BLaER1 treated with 17β-estradiol and CSF1 and Interleukin-3, amounts not matched to agents 10 nM and 100 nM (cell line): ENCODE measurements around the gene TNFRSF25.

Experiments used
- H3K27ac ChIP-seq, 11 experiments: shearing (Covaris generic); formaldehyde crosslinking; 2 replicates each; pipeline ENCODE4 v1.8.1; 2022
- H3K27me3 ChIP-seq, 11 experiments: shearing (Covaris generic); formaldehyde crosslinking; 2 replicates each; pipeline ENCODE4 v1.8.1; 2022
- H3K36me3 ChIP-seq, 11 experiments: shearing (Covaris generic); formaldehyde crosslinking; 2 replicates each; pipeline ENCODE4 v1.8.1; 2022
- H3K4me1 ChIP-seq, 10 experiments: shearing (Covaris generic); formaldehyde crosslinking; 2 replicates each; pipeline ENCODE4 v1.8.1; 2022
- H3K4me2 ChIP-seq, 11 experiments: shearing (Covaris generic); formaldehyde crosslinking; 2 replicates each; pipeline ENCODE4 v1.8.1; 2022
- H3K4me3 ChIP-seq, 10 experiments: shearing (Covaris generic); formaldehyde crosslinking; 2 replicates each; pipeline ENCODE4 v1.8.1; 2022
- H3K9ac ChIP-seq, 11 experiments: shearing (Covaris generic); formaldehyde crosslinking; 2 replicates each; pipeline ENCODE4 v1.8.1; 2022
- H3K9me3 ChIP-seq, 11 experiments: shearing (Covaris generic); formaldehyde crosslinking; replicated peaks in 1 of 11; 2 replicates each; pipeline ENCODE4 v1.8.1; 2022
- H4K20me1 ChIP-seq, 11 experiments: shearing (Covaris generic); formaldehyde crosslinking; 2 replicates each; pipeline ENCODE4 v1.8.1; 2022
- Cebpa-rat ChIP-seq, 11 experiments: shearing (Covaris generic); IDR thresholded peaks; 2 replicates each; pipeline ENCODE4 v1.8.1; 2022

Gene TNFRSF25

DNA sequence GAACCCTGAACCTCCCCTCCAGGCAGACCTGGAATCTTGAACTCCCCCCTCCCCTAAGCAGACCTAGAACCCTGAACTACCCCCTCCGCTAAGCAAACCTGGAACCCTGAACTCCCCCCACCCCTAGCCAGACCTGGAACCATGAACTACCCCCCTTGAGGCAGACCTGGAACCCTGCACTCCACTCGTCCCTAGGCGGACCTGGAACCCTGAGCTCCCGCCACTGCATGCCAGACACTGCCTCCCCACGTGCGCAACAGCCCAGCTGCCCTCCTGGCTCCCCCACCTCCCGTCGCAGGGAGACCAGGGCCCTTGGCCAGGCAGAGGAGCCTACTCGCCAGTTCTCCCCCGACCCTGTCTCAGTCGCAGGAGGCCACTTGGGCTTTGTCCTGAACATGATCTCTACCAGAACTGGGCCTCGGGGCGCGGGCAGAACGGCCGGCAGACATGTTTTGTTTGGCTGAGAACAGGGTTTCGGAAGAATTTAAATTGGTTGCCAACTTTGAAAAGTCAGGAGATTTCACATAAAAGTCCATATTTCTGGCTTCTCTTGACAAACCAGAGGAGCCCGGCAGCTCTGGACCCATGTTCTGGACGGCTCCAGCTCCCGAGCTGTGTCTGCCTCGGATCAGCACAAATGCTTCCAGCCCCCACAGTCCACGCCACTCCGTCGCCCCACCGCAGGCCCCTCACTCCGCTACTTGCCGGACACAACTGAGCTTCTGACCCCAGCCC is 34.7 kb upstream of the TNFRSF25 start:
- no peaks in the 10 kb centered on the region for H3K36me3 ChIP-seq
- H3K4me3 ChIP-seq = no peak overlapping the region
- H4K20me1 ChIP-seq = peaks cover 0 to 85% (median 12%) of the 10 kb centered on the region in 11 experiments; a peak in 13 of 22 replicates
- no peaks in the 10 kb centered on the region for H3K9me3 ChIP-seq
- peaks cover 56 to 98% (median 86%) of the 10 kb centered on the region in 10 experiments for H3K4me1 ChIP-seq
- H3K27ac ChIP-seq = no peak overlapping the region
- peaks cover 0 to 85% (median 10%) of the 10 kb centered on the region in 11 experiments; a peak in 17 of 22 replicates for H3K27me3 ChIP-seq
- peak overlapping the region in 9 of 11 experiments; percentile 81 to 98 (median 95); a peak in 14 of 22 replicates for H3K4me2 ChIP-seq
- TF ChIP-seq Cebpa-rat (IDR thresholded peaks at IDR 0.05) = no peak
- H3K9ac ChIP-seq = no peak overlapping the region

DNA sequence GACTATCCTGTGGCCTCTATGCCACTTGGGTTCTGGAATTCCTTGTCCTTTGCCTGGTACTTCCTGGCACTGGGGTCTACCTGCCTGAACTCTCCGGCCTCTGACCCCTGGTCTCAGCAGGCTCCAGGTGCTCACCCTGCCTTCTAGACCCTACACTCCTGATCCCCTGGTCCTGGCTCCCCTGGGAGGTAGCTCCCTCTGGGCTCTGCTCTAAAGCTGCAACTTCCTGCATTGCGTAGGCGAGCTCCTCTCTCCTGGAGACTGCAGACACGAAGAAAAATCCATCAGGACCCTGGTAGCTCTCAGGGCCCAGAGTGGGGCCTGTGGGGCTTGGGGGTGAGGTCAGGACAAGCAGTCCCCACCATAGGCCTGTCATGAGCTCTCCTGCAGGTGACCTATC is 33.3 kb upstream of the TNFRSF25 start:
- Histone ChIP-seq H3K4me1 (peaks cover 55 to 88% (median 79%) of the 10 kb centered on the region in 10 experiments), H3K4me3 (no peak overlapping the region), H3K27ac (peak overlapping the region in 1 of 11 experiments; percentile 22; a peak in 2 of 22 replicates), H4K20me1 (peaks cover 0 to 81% (median 12%) of the 10 kb centered on the region in 11 experiments; a peak in 13 of 22 replicates), H3K36me3 (no peaks in the 10 kb centered on the region), H3K9ac (peak overlapping the region in 4 of 11 experiments; percentile 9 to 52 (median 37); a peak in 4 of 22 replicates), H3K4me2 (peak overlapping the region; percentile 50 to 98 (median 96)), H3K27me3 (peaks cover 0 to 75% (median 10%) of the 10 kb centered on the region in 11 experiments; a peak in 17 of 22 replicates), H3K9me3 (no peaks in the 10 kb centered on the region)
- TF ChIP-seq Cebpa-rat (IDR thresholded peaks at IDR 0.05) = no peak

DNA sequence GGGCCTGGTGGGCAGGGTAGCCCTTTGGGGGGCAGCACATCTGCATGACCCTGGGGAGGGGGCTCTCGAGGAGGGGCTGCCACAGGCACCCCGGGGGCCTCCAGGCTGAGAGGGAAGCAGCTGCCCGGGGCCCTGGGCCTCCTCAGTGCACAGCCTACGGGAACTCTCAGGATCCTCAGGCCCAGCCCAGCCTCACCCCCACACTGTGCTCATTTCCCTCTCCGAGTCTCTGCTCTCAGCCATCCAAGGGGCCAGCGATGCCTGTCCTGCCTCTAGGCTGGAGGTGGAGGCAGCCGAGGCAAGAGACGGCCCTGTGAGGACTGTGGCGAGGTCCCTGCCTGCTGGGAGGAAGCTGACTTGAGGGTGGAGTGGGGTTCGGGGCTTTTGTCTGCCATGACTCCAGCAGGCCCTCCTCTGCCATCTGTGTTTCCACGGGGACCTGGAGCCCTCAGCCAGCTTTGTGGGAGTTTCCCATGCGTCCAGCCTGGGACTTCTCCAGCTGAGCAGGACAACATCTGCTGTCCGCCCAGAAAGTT is 32.7 kb upstream of the TNFRSF25 start:
- Histone ChIP-seq H3K27me3 (peaks cover 0 to 69% (median 10%) of the 10 kb centered on the region in 11 experiments; a peak in 17 of 22 replicates), H3K36me3 (no peaks in the 10 kb centered on the region), H3K4me3 (no peak overlapping the region), H3K4me1 (peaks cover 50 to 82% (median 73%) of the 10 kb centered on the region in 10 experiments), H3K27ac (peak overlapping the region in 1 of 11 experiments; percentile 22; a peak in 2 of 22 replicates), H3K9ac (peak overlapping the region in 4 of 11 experiments; percentile 12 to 52 (median 37); a peak in 3 of 22 replicates), H3K4me2 (peak overlapping the region; percentile 50 to 98 (median 96)), H4K20me1 (peaks cover 0 to 74% (median 12%) of the 10 kb centered on the region in 11 experiments; a peak in 13 of 22 replicates), H3K9me3 (no peaks in the 10 kb centered on the region)
- TF ChIP-seq Cebpa-rat (IDR thresholded peaks at IDR 0.05) = no peak

DNA sequence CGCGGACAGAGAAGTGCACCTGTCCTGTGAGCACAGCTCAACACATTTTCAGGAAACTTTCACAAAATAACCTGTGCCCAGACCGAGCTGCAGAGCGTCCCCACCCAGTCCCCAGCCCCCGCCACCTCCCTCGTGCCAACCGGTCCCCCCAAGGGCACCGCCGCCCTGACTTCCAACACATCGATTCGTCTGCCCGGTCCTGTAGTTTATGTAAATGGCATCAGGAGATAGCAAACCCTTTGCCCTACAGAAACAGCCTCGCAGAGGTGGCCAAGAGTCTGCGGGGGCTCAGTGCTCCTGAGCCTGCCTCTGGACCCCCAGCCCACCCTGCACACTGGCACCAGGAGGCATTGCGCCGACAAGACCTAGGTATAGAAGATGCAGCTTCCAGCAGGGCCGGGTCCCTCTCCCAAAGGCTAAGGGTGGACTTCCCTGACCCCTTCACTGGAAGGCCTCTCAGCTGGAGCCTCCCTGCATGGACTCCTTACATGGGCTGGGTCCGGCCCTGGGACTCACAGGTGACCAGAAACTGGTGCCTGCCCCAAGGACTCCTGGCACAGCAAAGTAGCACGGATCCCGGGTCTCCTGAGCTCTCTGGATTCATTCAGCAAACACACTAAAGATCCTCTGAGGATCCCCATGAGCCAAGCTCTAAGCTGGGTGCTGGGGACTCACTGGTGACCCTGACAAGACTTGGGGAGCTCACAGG is 32.0 kb upstream of the TNFRSF25 start:
- Histone ChIP-seq H3K4me2 (peak overlapping the region; percentile 93 to 98 (median 96)), H3K4me3 (peak overlapping the region; percentile 44 to 72 (median 60)), H3K36me3 (no peaks in the 10 kb centered on the region), H3K9me3 (no peaks in the 10 kb centered on the region), H4K20me1 (peaks cover 0 to 68% (median 12%) of the 10 kb centered on the region in 11 experiments; a peak in 12 of 22 replicates), H3K27ac (no peak overlapping the region), H3K9ac (peak overlapping the region in 7 of 11 experiments; percentile 15 to 66 (median 52); a peak in 9 of 22 replicates), H3K27me3 (peaks cover 0 to 64% (median 10%) of the 10 kb centered on the region in 11 experiments; a peak in 17 of 22 replicates), H3K4me1 (peaks cover 49 to 82% (median 70%) of the 10 kb centered on the region in 10 experiments)
- no peak for TF ChIP-seq Cebpa-rat (IDR thresholded peaks at IDR 0.05)

DNA sequence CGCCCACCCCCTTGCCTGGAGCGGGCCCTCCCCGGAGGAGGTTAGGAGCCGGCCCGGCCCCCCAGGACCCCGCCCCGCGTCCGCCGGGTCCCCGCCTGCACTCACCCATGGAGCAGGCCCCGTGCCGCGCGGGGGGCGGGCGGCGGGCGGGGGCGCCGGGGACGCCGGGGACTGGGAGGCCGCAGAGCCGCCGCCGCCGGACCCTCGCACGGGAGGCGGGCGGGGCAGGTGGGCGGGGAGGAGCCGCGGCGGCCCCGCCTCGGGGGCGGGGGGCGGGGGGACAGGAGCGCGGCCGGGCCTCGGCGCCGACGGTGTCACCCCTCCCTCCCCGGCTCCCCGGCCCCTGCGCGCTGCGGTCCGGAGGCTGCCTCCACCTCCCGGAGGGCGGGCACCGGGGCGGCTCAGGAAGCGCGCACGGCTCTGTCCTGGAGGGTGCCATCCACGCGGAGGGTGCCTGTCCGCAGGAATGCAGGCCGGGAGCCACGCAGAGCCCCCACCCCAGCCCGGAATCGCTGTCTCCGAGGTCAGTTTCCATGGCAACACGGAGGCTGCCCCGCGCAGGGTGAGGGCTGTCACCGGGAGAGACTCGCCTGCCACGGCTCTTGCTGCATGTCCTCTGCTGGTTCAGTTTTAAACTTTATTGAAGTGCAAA is 31.4 kb upstream of the TNFRSF25 start:
- H3K36me3 ChIP-seq = no peaks in the 10 kb centered on the region
- H3K9ac ChIP-seq = peak overlapping the region in 8 of 11 experiments; percentile 15 to 66 (median 52); a peak in 11 of 22 replicates
- peak overlapping the region; percentile 93 to 98 (median 96) for H3K4me2 ChIP-seq
- peaks cover 0 to 67% (median 10%) of the 10 kb centered on the region in 11 experiments; a peak in 12 of 22 replicates for H4K20me1 ChIP-seq
- H3K9me3 ChIP-seq = no peaks in the 10 kb centered on the region
- H3K27ac ChIP-seq = no peak overlapping the region
- TF ChIP-seq Cebpa-rat (IDR thresholded peaks at IDR 0.05) = no peak
- peaks cover 0 to 62% (median 10%) of the 10 kb centered on the region in 11 experiments; a peak in 17 of 22 replicates for H3K27me3 ChIP-seq
- peaks cover 43 to 82% (median 70%) of the 10 kb centered on the region in 10 experiments for H3K4me1 ChIP-seq
- H3K4me3 ChIP-seq = peak overlapping the region; percentile 44 to 72 (median 60)

DNA sequence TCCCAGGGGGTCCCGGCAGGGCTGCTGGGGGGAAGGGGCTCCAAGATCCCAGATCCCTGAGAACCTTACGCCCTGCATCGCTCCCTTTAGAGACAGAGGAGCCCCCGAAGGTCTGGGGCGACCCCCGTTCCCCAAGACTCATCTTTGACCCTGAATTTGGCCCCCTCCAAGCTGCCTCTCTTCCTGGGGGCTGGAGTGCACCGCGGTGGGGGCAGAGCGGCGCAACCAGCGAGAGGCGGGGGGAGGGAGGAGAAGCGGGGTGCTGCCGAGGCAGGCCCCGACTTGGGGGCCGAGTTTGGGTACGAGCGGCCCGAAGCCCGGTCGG is 30.9 kb upstream of the TNFRSF25 start:
- Histone ChIP-seq H3K9me3 (no peaks in the 10 kb centered on the region), H3K27ac (no peak overlapping the region), H3K36me3 (no peaks in the 10 kb centered on the region), H4K20me1 (peaks cover 0 to 67% (median 10%) of the 10 kb centered on the region in 11 experiments; a peak in 11 of 22 replicates), H3K27me3 (peaks cover 0 to 64% (median 10%) of the 10 kb centered on the region in 11 experiments; a peak in 17 of 22 replicates), H3K4me2 (peak overlapping the region; percentile 55 to 98 (median 96)), H3K4me1 (peaks cover 43 to 82% (median 70%) of the 10 kb centered on the region in 10 experiments), H3K4me3 (peak overlapping the region; percentile 12 to 72 (median 50); a peak in 15 of 20 replicates), H3K9ac (peak overlapping the region in 5 of 11 experiments; percentile 5 to 52 (median 24); a peak in 5 of 22 replicates)
- no peak for TF ChIP-seq Cebpa-rat (IDR thresholded peaks at IDR 0.05)

DNA sequence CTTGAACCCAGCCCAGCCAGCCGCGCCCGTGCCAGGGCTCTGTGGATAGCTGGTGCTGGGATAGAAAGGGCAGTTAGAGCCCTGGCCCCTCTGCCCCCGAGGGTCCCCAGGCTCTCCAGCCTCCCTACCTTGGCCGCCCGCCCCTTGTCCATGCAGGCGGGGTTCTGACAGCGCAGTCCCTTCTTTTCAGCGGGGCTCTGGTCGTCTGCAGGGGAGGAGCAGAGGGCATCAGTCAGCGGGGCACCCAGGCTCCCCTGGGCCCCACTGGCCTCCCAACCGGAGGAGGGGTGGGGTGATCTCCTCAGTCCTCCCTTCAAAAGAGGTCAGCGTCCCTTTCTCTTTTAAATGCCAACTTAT is 30.4 kb upstream of the TNFRSF25 start:
- Histone ChIP-seq H3K9ac (peak overlapping the region in 4 of 11 experiments; percentile 22 to 52 (median 29); a peak in 5 of 22 replicates), H3K4me1 (peaks cover 43 to 82% (median 70%) of the 10 kb centered on the region in 10 experiments), H3K4me2 (peak overlapping the region; percentile 55 to 98 (median 96))

More for the DNA sequence above, 30.4 kb upstream of the TNFRSF25 start:
- Histone ChIP-seq H3K27me3 (peaks cover 0 to 64% (median 10%) of the 10 kb centered on the region in 11 experiments; a peak in 17 of 22 replicates), H3K27ac (no peak overlapping the region), H3K4me3 (peak overlapping the region in 1 of 10 experiments; percentile 47; a peak in 3 of 20 replicates), H3K9me3 (no peaks in the 10 kb centered on the region), H3K36me3 (no peaks in the 10 kb centered on the region), H4K20me1 (peaks cover 0 to 67% (median 10%) of the 10 kb centered on the region in 11 experiments; a peak in 10 of 22 replicates)
- TF ChIP-seq Cebpa-rat (IDR thresholded peaks at IDR 0.05) = no peak
